ENCODE measurements around the gene FHIT.

DNA sequence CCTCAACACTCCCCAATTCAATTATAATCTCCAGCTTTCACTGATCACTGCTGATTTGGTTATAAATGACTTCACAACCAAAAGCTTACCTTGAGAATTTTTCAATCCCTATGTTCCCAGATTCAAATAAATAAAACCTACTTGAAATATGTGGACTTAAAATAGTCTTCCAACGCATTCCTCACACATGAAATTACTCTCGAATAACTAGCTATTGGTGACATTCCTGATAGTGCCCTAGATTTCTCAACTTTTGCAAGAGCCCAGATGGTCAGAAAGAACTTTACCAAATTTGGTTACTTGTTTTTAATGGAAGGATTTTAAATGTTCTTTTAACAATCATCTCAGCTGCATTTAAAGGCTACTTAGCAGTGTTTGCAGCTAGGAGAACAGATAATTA is 605.5 kb downstream of the FHIT start:
- TF ChIP-seq, protein P1, sequence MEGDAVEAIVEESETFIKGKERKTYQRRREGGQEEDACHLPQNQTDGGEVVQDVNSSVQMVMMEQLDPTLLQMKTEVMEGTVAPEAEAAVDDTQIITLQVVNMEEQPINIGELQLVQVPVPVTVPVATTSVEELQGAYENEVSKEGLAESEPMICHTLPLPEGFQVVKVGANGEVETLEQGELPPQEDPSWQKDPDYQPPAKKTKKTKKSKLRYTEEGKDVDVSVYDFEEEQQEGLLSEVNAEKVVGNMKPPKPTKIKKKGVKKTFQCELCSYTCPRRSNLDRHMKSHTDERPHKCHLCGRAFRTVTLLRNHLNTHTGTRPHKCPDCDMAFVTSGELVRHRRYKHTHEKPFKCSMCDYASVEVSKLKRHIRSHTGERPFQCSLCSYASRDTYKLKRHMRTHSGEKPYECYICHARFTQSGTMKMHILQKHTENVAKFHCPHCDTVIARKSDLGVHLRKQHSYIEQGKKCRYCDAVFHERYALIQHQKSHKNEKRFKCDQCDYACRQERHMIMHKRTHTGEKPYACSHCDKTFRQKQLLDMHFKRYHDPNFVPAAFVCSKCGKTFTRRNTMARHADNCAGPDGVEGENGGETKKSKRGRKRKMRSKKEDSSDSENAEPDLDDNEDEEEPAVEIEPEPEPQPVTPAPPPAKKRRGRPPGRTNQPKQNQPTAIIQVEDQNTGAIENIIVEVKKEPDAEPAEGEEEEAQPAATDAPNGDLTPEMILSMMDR (IDR thresholded peaks at IDR 0.05; ENCODE audit: low read depth, low read length), result no peak
- TF ChIP-seq EZH2phosphoT487 (IDR thresholded peaks at IDR 0.05; ENCODE audit: low read depth), result no peak
